Hepatocyte (in vitro differentiated cells): ENCODE data around the gene TCL1B. TPM values are rescaled to one million over a fixed set of nuclear protein-coding genes. Genes with fewer than 3 reads are reported as not detected.

Experiments used
- DNase-seq: peaks from one replicate; pipeline ENCODE4 v3.0.0-alpha.2; 2016; ENCODE audit warnings: low spot score
- H2AFZ ChIP-seq: fragments of 200-600 bp; sonication (generic); 2 replicates; pipeline ENCODE4 v1.6.0; 2016; ENCODE audit warnings: antibody characterized with exemption, mild to moderate bottlenecking
- H3K27ac ChIP-seq: fragments of 200-600 bp; sonication (generic); 2 replicates; pipeline ENCODE4 v1.5.1; 2016; ENCODE audit warnings: mild to moderate bottlenecking
- H3K27me3 ChIP-seq: fragments of 200-600 bp; sonication (generic); 2 replicates; pipeline ENCODE4 v1.6.1; 2016
- H3K36me3 ChIP-seq: fragments of 200-600 bp; sonication (generic); replicated peaks from 2 replicates; pipeline ENCODE4 v1.5.1; 2016; ENCODE audit warnings: low read depth; ENCODE audit not compliant: insufficient read depth
- H3K4me1 ChIP-seq: fragments of 200-600 bp; sonication (generic); 2 replicates; pipeline ENCODE4 v1.5.1; 2016; ENCODE audit warnings: mild to moderate bottlenecking, moderate library complexity; ENCODE audit not compliant: insufficient read depth
- H3K4me2 ChIP-seq: fragments of 200-600 bp; sonication (generic); 2 replicates; pipeline ENCODE4 v1.6.0; 2016
- H3K4me3 ChIP-seq: fragments of 200-600 bp; sonication (generic); 2 replicates; pipeline ENCODE4 v1.5.1; 2016; ENCODE audit warnings: mild to moderate bottlenecking
- H3K79me2 ChIP-seq: fragments of 200-600 bp; sonication (generic); 2 replicates; pipeline ENCODE4 v1.6.0; 2017; ENCODE audit warnings: mild to moderate bottlenecking
- H3K9me2 ChIP-seq: fragments of 200-600 bp; sonication (generic); replicated peaks from 2 replicates; pipeline ENCODE4 v1.6.0; 2017; ENCODE audit warnings: mild to moderate bottlenecking; ENCODE audit not compliant: insufficient read depth
- H3K9me3 ChIP-seq: fragments of 200-600 bp; sonication (generic); 2 replicates; pipeline ENCODE4 v1.5.1; 2016; ENCODE audit warnings: low read depth, mild to moderate bottlenecking
- H4K20me1 ChIP-seq: fragments of 200-600 bp; sonication (generic); 2 replicates; pipeline ENCODE4 v1.6.0; 2016; ENCODE audit warnings: mild to moderate bottlenecking; ENCODE audit not compliant: insufficient read depth, poor library complexity, severe bottlenecking
- CTCF ChIP-seq: fragments of 200-600 bp; sonication (generic); IDR thresholded peaks from 2 replicates; pipeline ENCODE4 v1.5.1; 2016; ENCODE audit warnings: antibody characterized with exemption, mild to moderate bottlenecking; ENCODE audit not compliant: poor library complexity
- EZH2 ChIP-seq: fragments of 200-600 bp; sonication (generic); IDR thresholded peaks from 2 replicates; pipeline ENCODE4 v1.6.1; 2016; ENCODE audit warnings: antibody characterized with exemption, mild to moderate bottlenecking, borderline replicate concordance
- EZH2phosphoT487 ChIP-seq: fragments of 200-600 bp; sonication (generic); IDR thresholded peaks from one replicate; pipeline ENCODE4 v1.6.1; 2018; ENCODE audit warnings: antibody characterized with exemption, mild to moderate bottlenecking, low read depth, moderate library complexity; ENCODE audit not compliant: unreplicated experiment, severe bottlenecking
- WGBS: methylation state at CpG from one replicate; pipeline ENCODE4 v1.1.6; 2016; ENCODE audit warnings: low lambda C conversion rate; ENCODE audit errors: missing lambda C conversion rate; 5-methylcytosine and 5-hydroxymethylcytosine counted together
- polyA plus RNA-seq: library from polyadenylated mRNA; unstranded; fragments of >200 nt; fragmentation: Nextera tagmentation; extraction: Ambion mirVana; gene quantifications from 2 replicates; pipeline ENCODE4 v1.2.1, GENCODE V29; 2016
- total RNA-seq: library from RNA; depleted of rRNA; stranded (reverse); fragments of >200 nt; gene quantifications from 2 replicates; pipeline ENCODE4 v1.2.3, GENCODE V29; 2014

Gene TCL1B
- total and polyA plus RNA-seq, 2 experiments from 2014 or later = 0.50 TPM; not detected in 1

GRCh38 chr14:95707327-95707726 lies 21.1 kb downstream of the TCL1B start:
- no peaks in the 10 kb centered on the region for H3K79me2 ChIP-seq
- H4K20me1 ChIP-seq = no peaks in the 10 kb centered on the region
- H3K36me3 ChIP-seq = no peaks in the 10 kb centered on the region
- 93% methylated on average over 5 of the region's 5 CpGs for WGBS
- no peak overlapping the region for H3K4me2 ChIP-seq
- no peak overlapping the region for H3K4me3 ChIP-seq
- no peak overlapping the region for H3K27ac ChIP-seq
- no peaks in the 10 kb centered on the region for H3K9me3 ChIP-seq
- no peaks in the 10 kb centered on the region for H3K9me2 ChIP-seq
- TF ChIP-seq EZH2phosphoT487 = no peak
- no peak for TF ChIP-seq EZH2
- TF ChIP-seq CTCF = no peak
- H3K4me1 ChIP-seq = no peaks in the 10 kb centered on the region
- H3K27me3 ChIP-seq = peaks cover 25% of the 10 kb centered on the region
- no peak for DNase-seq
- no peak overlapping the region for H2AFZ ChIP-seq

GRCh38 chr14:95710106-95710505 lies 23.9 kb downstream of the TCL1B start:
- Histone ChIP-seq H3K9me2 (no peaks in the 10 kb centered on the region), H3K4me1 (no peaks in the 10 kb centered on the region), H3K36me3 (no peaks in the 10 kb centered on the region), H3K27me3 (peaks cover 7% of the 10 kb centered on the region), H3K4me3 (no peak overlapping the region), H3K79me2 (no peaks in the 10 kb centered on the region), H3K9me3 (no peaks in the 10 kb centered on the region), H4K20me1 (no peaks in the 10 kb centered on the region), H3K4me2 (no peak overlapping the region), H3K27ac (no peak overlapping the region), H2AFZ (no peak overlapping the region)
- WGBS = 90% methylated on average over 17 of the region's 17 CpGs
- no peak for TF ChIP-seq EZH2
- TF ChIP-seq CTCF = no peak
- DNase-seq = no peak

- 86% methylated on average over 9 of the region's 9 CpGs for WGBS
- H3K4me2 ChIP-seq = no peak overlapping the region
- DNase-seq = no peak
- H3K9me2 ChIP-seq = no peaks in the 10 kb centered on the region
- no peaks in the 10 kb centered on the region for H3K36me3 ChIP-seq
- no peak overlapping the region for H2AFZ ChIP-seq
- TF ChIP-seq EZH2 (no peak), EZH2phosphoT487 (no peak), CTCF (no peak)
- no peaks in the 10 kb centered on the region for H3K4me1 ChIP-seq
- H4K20me1 ChIP-seq = no peaks in the 10 kb centered on the region
- peaks cover 7% of the 10 kb centered on the region for H3K27me3 ChIP-seq
- H3K4me3 ChIP-seq = no peak overlapping the region
- H3K79me2 ChIP-seq = no peaks in the 10 kb centered on the region
- no peak overlapping the region for H3K27ac ChIP-seq
- no peaks in the 10 kb centered on the region for H3K9me3 ChIP-seq
These were observed 25.4 kb downstream of the TCL1B start for GRCh38 chr14:95711476-95712176.
